Measurements from ENCODE around the gene MICAL2. TPM values are rescaled to one million over a fixed set of nuclear protein-coding genes. Genes with fewer than 3 reads are reported as not detected.
A peak's percentile ranks its signal among the peaks of the same experiment; 100 is the strongest.

The MICAL2 gene
- total RNA-seq, 1 experiment from 2014 or later = 37.4 TPM

GRCh38 chr11:12122083-12122482 is 11.7 kb downstream of the MICAL2 start:
- DNase-seq (ENCODE audit: low read depth, low spot score) = peak; percentile 48
- H3K79me2 ChIP-seq (ENCODE audit: insufficient read depth, low read length) = peaks cover 7% of the 10 kb centered on the region; the same call in 1 of the 2 replicates
- no peaks in the 10 kb centered on the region for H3K36me3 ChIP-seq (ENCODE audit: control insufficient read depth in 1 of 2, insufficient read depth in 2 of 2, low read length in 2 of 2)
- no peak for TF ChIP-seq ZNF274 (IDR thresholded peaks at IDR 0.05; ENCODE audit: low read depth, low read length)
- no peak for TF ChIP-seq POLR2AphosphoS5 (IDR thresholded peaks at IDR 0.05; ENCODE audit: low read depth, low read length)
- TF ChIP-seq, protein P1, sequence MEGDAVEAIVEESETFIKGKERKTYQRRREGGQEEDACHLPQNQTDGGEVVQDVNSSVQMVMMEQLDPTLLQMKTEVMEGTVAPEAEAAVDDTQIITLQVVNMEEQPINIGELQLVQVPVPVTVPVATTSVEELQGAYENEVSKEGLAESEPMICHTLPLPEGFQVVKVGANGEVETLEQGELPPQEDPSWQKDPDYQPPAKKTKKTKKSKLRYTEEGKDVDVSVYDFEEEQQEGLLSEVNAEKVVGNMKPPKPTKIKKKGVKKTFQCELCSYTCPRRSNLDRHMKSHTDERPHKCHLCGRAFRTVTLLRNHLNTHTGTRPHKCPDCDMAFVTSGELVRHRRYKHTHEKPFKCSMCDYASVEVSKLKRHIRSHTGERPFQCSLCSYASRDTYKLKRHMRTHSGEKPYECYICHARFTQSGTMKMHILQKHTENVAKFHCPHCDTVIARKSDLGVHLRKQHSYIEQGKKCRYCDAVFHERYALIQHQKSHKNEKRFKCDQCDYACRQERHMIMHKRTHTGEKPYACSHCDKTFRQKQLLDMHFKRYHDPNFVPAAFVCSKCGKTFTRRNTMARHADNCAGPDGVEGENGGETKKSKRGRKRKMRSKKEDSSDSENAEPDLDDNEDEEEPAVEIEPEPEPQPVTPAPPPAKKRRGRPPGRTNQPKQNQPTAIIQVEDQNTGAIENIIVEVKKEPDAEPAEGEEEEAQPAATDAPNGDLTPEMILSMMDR (IDR thresholded peaks at IDR 0.05 in 2 of 3, conservative IDR thresholded peaks at IDR 0.05 in 1 of 3; ENCODE audit: borderline replicate concordance in 1 of 3, insufficient read depth in 1 of 3, low read depth in 2 of 3, low read length in 2 of 3) = peak; percentile 55 to 82 (median 72); a peak in 5 of 6 replicates
- TF ChIP-seq, protein P2, sequence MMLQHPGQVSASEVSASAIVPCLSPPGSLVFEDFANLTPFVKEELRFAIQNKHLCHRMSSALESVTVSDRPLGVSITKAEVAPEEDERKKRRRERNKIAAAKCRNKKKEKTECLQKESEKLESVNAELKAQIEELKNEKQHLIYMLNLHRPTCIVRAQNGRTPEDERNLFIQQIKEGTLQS (IDR thresholded peaks at IDR 0.05) = no peak
- no peak for TF ChIP-seq POLR2A (IDR thresholded peaks at IDR 0.05; ENCODE audit: borderline replicate concordance, extremely low read depth, insufficient read depth, insufficient read length)
- TF ChIP-seq CEBPB (IDR thresholded peaks at IDR 0.05; ENCODE audit: low read depth) = no peak
- TF ChIP-seq ELF1 (IDR thresholded peaks at IDR 0.05; ENCODE audit: borderline replicate concordance, low read depth) = no peak
- no peak for TF ChIP-seq FOSL1 (IDR thresholded peaks at IDR 0.05; ENCODE audit: low read depth)
- TF ChIP-seq SIN3A (IDR thresholded peaks at IDR 0.05; ENCODE audit: low read depth) = no peak
- TF ChIP-seq SP1 (IDR thresholded peaks at IDR 0.05; ENCODE audit: low read depth) = no peak
- TF ChIP-seq RAD21 (IDR thresholded peaks at IDR 0.05; ENCODE audit: low read depth) = peak; percentile 77
- TF ChIP-seq YY1 (IDR thresholded peaks at IDR 0.05; ENCODE audit: extremely low read depth, insufficient replicate concordance, low read depth, low read length) = no peak
- no peak for TF ChIP-seq EGR1 (IDR thresholded peaks at IDR 0.05; ENCODE audit: low read depth)
- no peak for TF ChIP-seq SRF (IDR thresholded peaks at IDR 0.05; ENCODE audit: low read depth)
- no peak for TF ChIP-seq CBX3 (IDR thresholded peaks at IDR 0.05; ENCODE audit: low read depth)
- TF ChIP-seq, protein P3, sequence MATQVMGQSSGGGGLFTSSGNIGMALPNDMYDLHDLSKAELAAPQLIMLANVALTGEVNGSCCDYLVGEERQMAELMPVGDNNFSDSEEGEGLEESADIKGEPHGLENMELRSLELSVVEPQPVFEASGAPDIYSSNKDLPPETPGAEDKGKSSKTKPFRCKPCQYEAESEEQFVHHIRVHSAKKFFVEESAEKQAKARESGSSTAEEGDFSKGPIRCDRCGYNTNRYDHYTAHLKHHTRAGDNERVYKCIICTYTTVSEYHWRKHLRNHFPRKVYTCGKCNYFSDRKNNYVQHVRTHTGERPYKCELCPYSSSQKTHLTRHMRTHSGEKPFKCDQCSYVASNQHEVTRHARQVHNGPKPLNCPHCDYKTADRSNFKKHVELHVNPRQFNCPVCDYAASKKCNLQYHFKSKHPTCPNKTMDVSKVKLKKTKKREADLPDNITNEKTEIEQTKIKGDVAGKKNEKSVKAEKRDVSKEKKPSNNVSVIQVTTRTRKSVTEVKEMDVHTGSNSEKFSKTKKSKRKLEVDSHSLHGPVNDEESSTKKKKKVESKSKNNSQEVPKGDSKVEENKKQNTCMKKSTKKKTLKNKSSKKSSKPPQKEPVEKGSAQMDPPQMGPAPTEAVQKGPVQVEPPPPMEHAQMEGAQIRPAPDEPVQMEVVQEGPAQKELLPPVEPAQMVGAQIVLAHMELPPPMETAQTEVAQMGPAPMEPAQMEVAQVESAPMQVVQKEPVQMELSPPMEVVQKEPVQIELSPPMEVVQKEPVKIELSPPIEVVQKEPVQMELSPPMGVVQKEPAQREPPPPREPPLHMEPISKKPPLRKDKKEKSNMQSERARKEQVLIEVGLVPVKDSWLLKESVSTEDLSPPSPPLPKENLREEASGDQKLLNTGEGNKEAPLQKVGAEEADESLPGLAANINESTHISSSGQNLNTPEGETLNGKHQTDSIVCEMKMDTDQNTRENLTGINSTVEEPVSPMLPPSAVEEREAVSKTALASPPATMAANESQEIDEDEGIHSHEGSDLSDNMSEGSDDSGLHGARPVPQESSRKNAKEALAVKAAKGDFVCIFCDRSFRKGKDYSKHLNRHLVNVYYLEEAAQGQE (IDR thresholded peaks at IDR 0.05; ENCODE audit: low read depth) = no peak
- no peak for TF ChIP-seq TCF7L2 (IDR thresholded peaks at IDR 0.05; ENCODE audit: borderline replicate concordance, extremely low read depth, insufficient read depth, insufficient read length)
- intact Hi-C loops (cut with micrococcal nuclease) = loop anchor here (1.0 kb wide), 1 partner anchor 114 kb away; no protein-coding TSS in a partner anchor
- H3K4me3 ChIP-seq (replicated peaks in 1 of 2; ENCODE audit: low read depth in 1 of 2, low read length in 2 of 2) = no peak overlapping the region
- ChIA-PET RAD21 (ENCODE audit: low non-redundant PET in 1 of 2, low total read pairs in 2 of 2, uncharacterized antibody in 2 of 2, unreplicated experiment in 2 of 2) (no interaction called here), CTCF (interaction anchor here (0.8 to 2.0 kb wide), 6 partner anchors 12 to 159 kb away, joined by 3 to 10 read pairs (median 3); no protein-coding TSS in a partner anchor), POLR2A (no interaction called here)
- H3K4me2 ChIP-seq (ENCODE audit: low read length) = no peak overlapping the region
- H3K4me1 ChIP-seq (ENCODE audit: control insufficient read depth in 1 of 2, insufficient read depth in 2 of 2, low read length in 2 of 2) = peaks cover 32 to 57% of the 10 kb centered on the region in 2 experiments
- H3K27ac ChIP-seq (ENCODE audit: low read depth, low read length) = no peak overlapping the region
- H3K9me2 ChIP-seq (ENCODE audit: insufficient read depth) = no peaks in the 10 kb centered on the region
- H4K20me1 ChIP-seq (ENCODE audit: insufficient read depth) = no peaks in the 10 kb centered on the region
- no peak overlapping the region for H3K9ac ChIP-seq (ENCODE audit: low read length)
- BruUV-seq (replicated peaks) = no TSS peak
- no peaks in the 10 kb centered on the region for H3K9me3 ChIP-seq (ENCODE audit: control insufficient read depth in 1 of 2, insufficient read depth in 1 of 2, low read depth in 1 of 2, low read length in 2 of 2)
- no peak overlapping the region for H2AFZ ChIP-seq (ENCODE audit: low read depth, low read length, poor library complexity, severe bottlenecking)
- H3K27me3 ChIP-seq (ENCODE audit: insufficient read depth, low read length) = no peaks in the 10 kb centered on the region
- ATAC-seq = peak; percentile 86

Measured in HCT116 (cell line).